IPS DF 4.7 (cell line): ENCODE results near the gene KANSL3.
"Not testable (repeated sequence)": the region's sequence is repeated elsewhere in the genome, so short reads cannot be mapped to it uniquely, and the experiment has no call there.

ENCODE experiments used
- DNase-seq: peaks from one replicate; pipeline ENCODE4 v3.0.0-alpha.2; 2013; ENCODE audit warnings: low spot score; ENCODE audit errors: extremely low read depth

The KANSL3 gene

GRCh38 chr2:96655526-96655925, 17.4 kb upstream of the KANSL3 start:
- no peak for DNase-seq

- DNase-seq = not testable (repeated sequence)
Observed at GRCh38 chr2:96654791-96655190, 16.7 kb upstream of the KANSL3 start.

- no peak for DNase-seq
Observed at GRCh38 chr2:96651793-96652192, 13.7 kb upstream of the KANSL3 start.

- no peak for DNase-seq
Observed at GRCh38 chr2:96649342-96649741, 11.2 kb upstream of the KANSL3 start.

GRCh38 chr2:96648306-96648930, 10.3 kb upstream of the KANSL3 start:
- no peak for DNase-seq

GRCh38 chr2:96647681-96648080, 9.6 kb upstream of the KANSL3 start:
- DNase-seq = no peak

GRCh38 chr2:96642564-96643360, 4.7 kb upstream of the KANSL3 start, which contains the start of gene FER1L5:
Gene FER1L5 (plus strand): TSS chr2:96642764. CDS start chr2:96642837, 73 bp downstream.
- peak; percentile 41 for DNase-seq

- no peak for DNase-seq
Observed at GRCh38 chr2:96637385-96638143, 548 bp downstream of the KANSL3 start.

GRCh38 chr2:96636551-96637171, 1.5 kb downstream of the KANSL3 start:
- no peak for DNase-seq

GRCh38 chr2:96633641-96634040, 4.5 kb downstream of the KANSL3 start:
- no peak for DNase-seq

- DNase-seq = no peak
Observed at GRCh38 chr2:96631804-96632435, 6.2 kb downstream of the KANSL3 start.

- no peak for DNase-seq
Observed at GRCh38 chr2:96626553-96626942, 11.6 kb downstream of the KANSL3 start.

- DNase-seq = no peak
Observed at GRCh38 chr2:96625571-96626552, 12.2 kb downstream of the KANSL3 start.

GRCh38 chr2:96623116-96623515, 15.0 kb downstream of the KANSL3 start:
- DNase-seq = no peak

- no peak for DNase-seq
Observed at GRCh38 chr2:96622544-96622943, 15.6 kb downstream of the KANSL3 start.

GRCh38 chr2:96618596-96619283, 19.4 kb downstream of the KANSL3 start:
- no peak for DNase-seq

GRCh38 chr2:96617012-96617411, 21.1 kb downstream of the KANSL3 start:
- no peak for DNase-seq

GRCh38 chr2:96616535-96616934, 21.6 kb downstream of the KANSL3 start:
- DNase-seq = no peak

- no peak for DNase-seq
Observed at GRCh38 chr2:96616128-96616527, 22.0 kb downstream of the KANSL3 start.
